ENCODE results near the gene WSCD2.

GRCh38 chr12:108193917-108194316 lies 64.8 kb downstream of the WSCD2 start:
- TF ChIP-seq, protein P1, sequence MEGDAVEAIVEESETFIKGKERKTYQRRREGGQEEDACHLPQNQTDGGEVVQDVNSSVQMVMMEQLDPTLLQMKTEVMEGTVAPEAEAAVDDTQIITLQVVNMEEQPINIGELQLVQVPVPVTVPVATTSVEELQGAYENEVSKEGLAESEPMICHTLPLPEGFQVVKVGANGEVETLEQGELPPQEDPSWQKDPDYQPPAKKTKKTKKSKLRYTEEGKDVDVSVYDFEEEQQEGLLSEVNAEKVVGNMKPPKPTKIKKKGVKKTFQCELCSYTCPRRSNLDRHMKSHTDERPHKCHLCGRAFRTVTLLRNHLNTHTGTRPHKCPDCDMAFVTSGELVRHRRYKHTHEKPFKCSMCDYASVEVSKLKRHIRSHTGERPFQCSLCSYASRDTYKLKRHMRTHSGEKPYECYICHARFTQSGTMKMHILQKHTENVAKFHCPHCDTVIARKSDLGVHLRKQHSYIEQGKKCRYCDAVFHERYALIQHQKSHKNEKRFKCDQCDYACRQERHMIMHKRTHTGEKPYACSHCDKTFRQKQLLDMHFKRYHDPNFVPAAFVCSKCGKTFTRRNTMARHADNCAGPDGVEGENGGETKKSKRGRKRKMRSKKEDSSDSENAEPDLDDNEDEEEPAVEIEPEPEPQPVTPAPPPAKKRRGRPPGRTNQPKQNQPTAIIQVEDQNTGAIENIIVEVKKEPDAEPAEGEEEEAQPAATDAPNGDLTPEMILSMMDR (IDR thresholded peaks at IDR 0.05; ENCODE audit: extremely low read depth in 1 of 2, insufficient read depth in 1 of 2, low read depth in 1 of 2, low read length in 2 of 2): peak; percentile 65
- no peak for TF ChIP-seq POLR2A (IDR thresholded peaks at IDR 0.05; ENCODE audit: low read depth, low read length)
- TF ChIP-seq POLR2AphosphoS5 (IDR thresholded peaks at IDR 0.05; ENCODE audit: insufficient read depth, low read depth, low read length): no peak
- TF ChIP-seq EZH2 (IDR thresholded peaks at IDR 0.05; ENCODE audit: borderline replicate concordance, low read depth, low read length, severe bottlenecking): no peak
- no peak for TF ChIP-seq MAX (IDR thresholded peaks at IDR 0.05; ENCODE audit: insufficient read depth, insufficient read length)
- no peak for TF ChIP-seq FOS (IDR thresholded peaks at IDR 0.05; ENCODE audit: borderline replicate concordance, insufficient read depth, low read length)
